Spinal cord (tissue), 10 donors: ENCODE measurements around the gene KANSL1. TPM values are rescaled to one million over a fixed set of nuclear protein-coding genes. Genes with fewer than 3 reads are reported as not detected.
A peak's percentile ranks its signal among the peaks of the same experiment; 100 is the strongest.

Source experiments
- DNase-seq, 6 donors: peaks; one replicate each; pipeline versions ENCODE4 v3.0.0 to v3.0.0-alpha.2; 2013 to 2015; ENCODE audit warnings: low spot score in 6 of 6, low read depth in 4 of 6
- H3K27ac ChIP-seq: one replicate; pipeline ENCODE4 v1.5.1; 2013; ENCODE audit warnings: low read depth, low read length, control low read depth
- H3K27me3 ChIP-seq: one replicate; pipeline ENCODE4 v1.6.1; 2013; ENCODE audit warnings: low read length; ENCODE audit not compliant: control insufficient read depth, insufficient read depth
- H3K36me3 ChIP-seq: one replicate; pipeline ENCODE4 v1.6.1; 2013; ENCODE audit warnings: low read length; ENCODE audit not compliant: control insufficient read depth, insufficient read depth
- H3K4me1 ChIP-seq: one replicate; pipeline ENCODE4 v1.6.1; 2013; ENCODE audit warnings: low read length; ENCODE audit not compliant: control insufficient read depth, insufficient read depth
- H3K4me3 ChIP-seq: one replicate; pipeline ENCODE4 v1.5.1; 2013; ENCODE audit warnings: low read depth, low read length, control low read depth
- H3K9me3 ChIP-seq: one replicate; pipeline ENCODE4 v1.6.1; 2013; ENCODE audit warnings: low read length; ENCODE audit not compliant: control insufficient read depth, insufficient read depth
- WGBS: methylation state at CpG from one replicate; pipeline ENCODE4 v1.1.5; 2013; ENCODE audit warnings: missing lambda C conversion rate; ENCODE audit not compliant: insufficient coverage; 5-methylcytosine and 5-hydroxymethylcytosine counted together
- polyA plus RNA-seq, 2 donors: library from polyadenylated mRNA; unstranded; fragments of 120-200 nt; gene quantifications; one replicate each; pipeline ENCODE4 v1.2.1, GENCODE V29; 2013; ENCODE audit not compliant: insufficient read length in 2 of 2
- total RNA-seq, 2 donors: library from RNA; depleted of rRNA in 1 of 2; stranded (reverse); fragments of 120-200 nt in 1 of 2; fragments of >200 nt in 1 of 2; gene quantifications; one replicate each; pipeline versions ENCODE4 v1.2.3 to v1.2.4, GENCODE V29; 2013 to 2014
- donor health status: healthy.

The KANSL1 gene
- total and polyA plus RNA-seq, 4 donors, result 49.4 to 117 (median 89.9) TPM

DNA sequence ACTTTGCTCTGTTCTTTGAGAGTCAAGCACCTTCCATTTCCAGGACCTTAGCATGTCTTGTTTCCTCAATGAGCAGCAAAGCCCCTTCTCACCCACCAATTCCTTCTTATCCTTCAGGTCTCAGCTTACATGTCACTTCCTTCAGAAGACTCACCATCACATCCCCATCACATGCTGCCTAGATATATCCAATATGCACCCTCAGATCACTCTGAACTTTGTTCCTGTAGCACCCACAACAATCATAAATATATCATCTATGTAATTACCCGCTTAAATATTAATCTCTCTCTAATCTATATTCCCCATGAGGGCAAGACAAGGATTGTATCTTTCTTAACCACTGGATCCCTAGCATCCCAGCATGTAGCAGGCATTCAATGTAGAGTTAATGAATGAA, 30.4 kb downstream of the KANSL1 start:
- H3K27me3 ChIP-seq, result no peaks in the 10 kb centered on the region
- no peaks in the 10 kb centered on the region for H3K36me3 ChIP-seq
- WGBS, result no CpG with 5 or more reads among the region's 1 CpG
- DNase-seq, result peak in 1 of 6 donors; percentile 38
- H3K4me1 ChIP-seq, result peaks cover 20% of the 10 kb centered on the region
- H3K9me3 ChIP-seq, result no peaks in the 10 kb centered on the region
- no peak overlapping the region for H3K4me3 ChIP-seq
- no peak overlapping the region for H3K27ac ChIP-seq

DNA sequence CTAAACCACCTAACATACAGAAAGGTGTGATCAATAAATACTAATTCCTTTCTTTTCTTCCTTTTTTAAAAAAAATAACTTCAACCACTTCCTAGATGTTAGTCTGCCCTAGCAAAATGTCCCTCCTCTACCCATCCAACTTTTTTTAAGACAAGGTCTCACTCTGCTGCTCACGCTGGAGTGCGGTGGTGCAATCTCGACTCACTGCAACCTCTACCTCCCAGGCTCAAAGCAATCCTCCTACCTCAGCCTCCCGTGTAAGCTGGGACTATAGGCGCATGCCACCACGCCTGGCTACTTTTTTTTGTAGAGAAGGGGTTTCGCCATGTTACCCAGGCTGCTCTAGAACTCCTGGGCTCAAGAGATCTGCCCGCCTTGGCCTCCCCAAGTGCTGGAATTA, 33.1 kb downstream of the KANSL1 start:
- Histone ChIP-seq H3K9me3 (no peaks in the 10 kb centered on the region), H3K36me3 (no peaks in the 10 kb centered on the region), H3K4me3 (no peak overlapping the region), H3K27ac (no peak overlapping the region), H3K4me1 (peaks cover 19% of the 10 kb centered on the region), H3K27me3 (no peaks in the 10 kb centered on the region)
- no peak for DNase-seq
- 100% methylated on average over 1 of the region's 8 CpGs for WGBS

DNA sequence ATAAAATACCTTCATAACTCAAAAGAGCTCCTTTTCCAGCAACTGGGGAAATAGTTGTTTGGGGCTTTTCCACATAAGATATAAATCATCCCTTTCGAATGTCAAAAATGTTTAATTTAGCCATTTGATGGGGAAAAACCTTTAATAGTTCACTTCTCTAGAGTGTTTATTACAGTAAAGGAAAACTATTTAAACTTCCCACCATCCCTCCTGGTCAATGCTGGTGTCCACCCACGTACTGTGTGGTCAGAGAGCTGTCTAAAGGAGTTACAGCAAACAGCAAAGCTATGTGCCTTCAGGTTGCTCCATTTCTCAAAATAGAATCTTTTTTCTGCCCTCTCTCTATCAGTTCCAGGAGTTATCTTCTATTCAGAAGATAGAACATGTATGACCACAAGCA, 33.5 kb downstream of the KANSL1 start:
- H3K27me3 ChIP-seq, result no peaks in the 10 kb centered on the region
- H3K36me3 ChIP-seq, result no peaks in the 10 kb centered on the region
- H3K4me1 ChIP-seq, result peaks cover 22% of the 10 kb centered on the region
- H3K9me3 ChIP-seq, result no peaks in the 10 kb centered on the region
- no peak overlapping the region for H3K27ac ChIP-seq
- no CpG with 5 or more reads among the region's 2 CpGs for WGBS
- no peak overlapping the region for H3K4me3 ChIP-seq
- no peak for DNase-seq

DNA sequence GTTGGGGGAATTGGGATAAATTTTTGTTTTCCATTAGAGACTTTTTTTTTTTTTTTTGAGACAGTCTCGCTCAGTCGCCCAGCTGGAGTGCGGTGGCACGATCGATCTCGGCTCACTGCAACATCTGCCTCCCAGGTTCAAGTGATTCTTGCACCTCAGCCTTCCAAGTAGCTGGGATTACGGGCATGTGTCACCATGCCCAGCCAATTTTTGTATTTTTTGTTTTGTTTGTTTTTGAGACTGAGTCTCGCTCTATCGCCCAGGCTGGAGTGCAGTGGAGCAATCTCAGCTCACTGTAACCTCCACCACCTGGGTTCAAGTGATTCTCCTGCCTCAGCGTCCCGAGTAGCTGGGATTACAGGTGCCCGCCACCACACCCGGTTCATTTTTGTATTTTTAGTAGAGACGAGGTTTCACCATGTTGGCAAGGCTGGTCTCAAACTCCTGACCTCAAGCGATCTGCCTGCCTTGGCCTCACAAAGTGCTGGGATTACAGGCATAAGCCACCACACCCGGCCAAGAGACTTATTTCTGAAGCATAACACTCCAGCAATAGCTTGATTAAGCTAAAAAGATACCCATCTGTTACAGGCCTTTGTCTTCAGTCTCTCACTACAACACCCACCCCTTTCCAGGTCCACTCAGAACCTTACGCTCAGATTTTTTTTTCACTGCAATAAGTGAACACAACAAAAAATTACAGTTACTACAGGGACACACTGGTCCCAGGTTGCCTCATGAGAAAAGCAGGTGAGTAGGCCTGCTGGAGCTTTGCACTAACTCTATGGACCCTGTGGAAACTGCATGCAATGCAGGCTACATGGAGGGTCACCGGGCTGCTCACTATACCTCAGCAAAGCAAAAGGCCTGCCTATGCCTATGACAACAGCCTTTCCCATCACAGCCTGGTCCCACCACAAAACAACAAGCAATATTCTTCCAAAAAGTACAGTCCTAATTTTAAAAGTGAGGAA, 34.6 kb downstream of the KANSL1 start:
- H3K4me1 ChIP-seq, result peaks cover 27% of the 10 kb centered on the region
- H3K9me3 ChIP-seq, result no peaks in the 10 kb centered on the region
- H3K27ac ChIP-seq, result peak overlapping the region; percentile 16
- no peak for DNase-seq
- H3K36me3 ChIP-seq, result no peaks in the 10 kb centered on the region
- H3K4me3 ChIP-seq, result no peak overlapping the region
- no peaks in the 10 kb centered on the region for H3K27me3 ChIP-seq
- WGBS, result 67% methylated on average over 12 of the region's 18 CpGs

DNA sequence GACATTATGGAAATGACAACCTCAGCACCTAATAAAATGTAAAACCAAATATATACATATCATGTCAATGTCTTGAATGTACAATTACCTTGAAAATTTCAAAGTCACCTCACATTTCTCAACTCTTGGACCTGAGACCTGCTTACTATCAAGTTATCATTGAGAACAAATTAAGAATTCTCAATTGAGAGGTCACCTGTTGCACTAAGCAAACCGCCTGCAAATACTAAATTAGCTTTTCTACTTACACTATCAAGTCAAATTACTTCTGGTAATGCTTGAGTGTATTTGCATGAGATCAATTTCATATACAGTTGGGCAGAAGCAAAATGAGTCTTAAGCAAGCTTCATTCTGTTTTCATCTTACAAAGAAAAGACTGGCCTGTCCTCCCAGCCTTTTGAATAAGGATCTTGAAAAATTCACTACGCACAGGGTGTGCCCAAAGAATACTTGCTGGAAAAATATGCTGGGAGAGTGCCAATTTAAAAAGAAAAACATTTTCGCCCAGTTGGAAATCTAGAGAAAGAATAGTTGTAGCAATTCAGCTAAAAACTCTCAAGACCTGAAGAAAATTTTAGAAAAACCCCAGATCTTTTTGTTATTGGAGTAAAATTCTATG, 35.7 kb downstream of the KANSL1 start:
- DNase-seq, result peak in 3 of 6 donors; percentile 15 to 82 (median 32)
- peak overlapping the region; percentile 40 for H3K27ac ChIP-seq
- no peaks in the 10 kb centered on the region for H3K36me3 ChIP-seq
- H3K27me3 ChIP-seq, result no peaks in the 10 kb centered on the region
- no peaks in the 10 kb centered on the region for H3K9me3 ChIP-seq
- no CpG with 5 or more reads among the region's 3 CpGs for WGBS
- no peak overlapping the region for H3K4me3 ChIP-seq
- peaks cover 27% of the 10 kb centered on the region for H3K4me1 ChIP-seq

DNA sequence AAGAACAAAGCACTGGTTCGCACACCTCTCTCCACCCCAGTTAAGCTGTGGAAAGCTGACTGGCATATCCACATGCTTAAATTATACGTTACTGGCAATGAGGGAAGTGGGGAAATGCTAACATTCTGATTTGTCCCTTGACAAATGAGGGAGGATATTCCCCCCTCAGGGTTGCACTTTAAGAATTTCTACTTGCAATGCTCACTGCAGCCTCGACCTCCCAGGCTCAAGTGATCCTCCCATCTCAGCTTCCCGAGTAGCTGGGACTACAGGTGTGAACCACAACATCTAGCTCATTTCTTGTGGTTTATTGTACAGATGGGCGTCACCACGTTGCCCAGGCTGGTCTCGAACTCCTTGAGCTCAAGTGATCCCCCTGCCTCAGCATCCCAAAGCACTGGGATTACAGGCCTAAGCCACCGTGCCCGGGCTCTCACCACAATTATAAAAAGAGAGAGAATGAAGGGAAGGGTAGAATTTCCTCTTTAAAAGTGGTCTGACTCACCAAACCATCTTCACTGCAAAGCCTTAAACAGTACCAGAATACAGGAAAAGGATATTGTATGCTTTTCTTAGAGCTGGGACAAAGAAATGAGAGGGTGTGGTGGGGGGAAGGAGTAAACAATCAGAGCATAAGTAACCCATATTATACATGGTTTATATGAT, 38.9 kb downstream of the KANSL1 start:
- WGBS, result 43% methylated on average over 1 of the region's 9 CpGs
- DNase-seq, result no peak
- H3K9me3 ChIP-seq, result no peaks in the 10 kb centered on the region
- H3K27me3 ChIP-seq, result no peaks in the 10 kb centered on the region
- peaks cover 24% of the 10 kb centered on the region for H3K4me1 ChIP-seq
- H3K4me3 ChIP-seq, result no peak overlapping the region
- no peaks in the 10 kb centered on the region for H3K36me3 ChIP-seq
- no peak overlapping the region for H3K27ac ChIP-seq

DNA sequence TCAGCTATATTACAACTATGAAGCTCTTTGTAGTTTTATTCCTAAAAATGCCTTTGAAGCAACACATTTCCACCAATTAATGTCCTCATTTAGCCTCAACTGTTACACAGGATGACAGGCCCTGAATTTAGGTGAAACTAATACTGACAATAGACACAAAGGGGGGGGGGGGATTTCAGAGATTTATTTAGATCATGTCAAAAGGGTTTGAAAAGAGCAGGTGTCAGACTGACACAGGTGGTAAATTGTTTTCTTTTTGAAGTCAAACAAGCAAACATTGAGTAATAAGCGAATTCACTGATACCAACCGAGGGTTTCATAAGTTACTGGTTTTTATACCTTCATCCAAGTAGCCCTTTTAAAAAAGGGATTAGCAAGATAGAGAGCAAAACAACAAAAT, 40.8 kb downstream of the KANSL1 start:
- no CpG with 5 or more reads among the region's 2 CpGs for WGBS
- H3K36me3 ChIP-seq, result no peaks in the 10 kb centered on the region
- no peak overlapping the region for H3K27ac ChIP-seq
- H3K27me3 ChIP-seq, result no peaks in the 10 kb centered on the region
- no peak overlapping the region for H3K4me3 ChIP-seq
- no peak for DNase-seq
- H3K9me3 ChIP-seq, result no peaks in the 10 kb centered on the region
- H3K4me1 ChIP-seq, result peaks cover 12% of the 10 kb centered on the region

DNA sequence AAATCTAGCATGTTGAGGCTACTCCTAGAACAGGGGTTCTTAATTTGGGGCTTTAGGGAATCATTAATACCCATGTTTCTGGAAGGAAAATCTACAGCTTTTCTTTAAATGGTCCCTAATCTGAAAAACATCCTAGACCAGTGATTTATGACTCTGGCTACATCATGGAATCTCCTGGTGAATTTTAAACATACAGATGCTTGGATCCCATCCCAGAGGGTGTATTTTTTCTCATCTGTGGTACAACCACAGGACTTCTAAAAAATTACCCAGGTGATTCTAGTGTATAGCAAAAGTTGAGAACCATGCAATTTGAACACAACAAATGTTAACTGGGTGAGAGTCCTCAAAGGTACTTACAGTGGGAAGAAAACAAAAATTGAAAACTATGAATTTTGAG, 41.5 kb downstream of the KANSL1 start:
- no peak overlapping the region for H3K4me3 ChIP-seq
- peak in 1 of 6 donors; percentile 32 for DNase-seq
- H3K9me3 ChIP-seq, result no peaks in the 10 kb centered on the region
- peaks cover 12% of the 10 kb centered on the region for H3K4me1 ChIP-seq
- no peaks in the 10 kb centered on the region for H3K36me3 ChIP-seq
- no peaks in the 10 kb centered on the region for H3K27me3 ChIP-seq
- H3K27ac ChIP-seq, result no peak overlapping the region

DNA sequence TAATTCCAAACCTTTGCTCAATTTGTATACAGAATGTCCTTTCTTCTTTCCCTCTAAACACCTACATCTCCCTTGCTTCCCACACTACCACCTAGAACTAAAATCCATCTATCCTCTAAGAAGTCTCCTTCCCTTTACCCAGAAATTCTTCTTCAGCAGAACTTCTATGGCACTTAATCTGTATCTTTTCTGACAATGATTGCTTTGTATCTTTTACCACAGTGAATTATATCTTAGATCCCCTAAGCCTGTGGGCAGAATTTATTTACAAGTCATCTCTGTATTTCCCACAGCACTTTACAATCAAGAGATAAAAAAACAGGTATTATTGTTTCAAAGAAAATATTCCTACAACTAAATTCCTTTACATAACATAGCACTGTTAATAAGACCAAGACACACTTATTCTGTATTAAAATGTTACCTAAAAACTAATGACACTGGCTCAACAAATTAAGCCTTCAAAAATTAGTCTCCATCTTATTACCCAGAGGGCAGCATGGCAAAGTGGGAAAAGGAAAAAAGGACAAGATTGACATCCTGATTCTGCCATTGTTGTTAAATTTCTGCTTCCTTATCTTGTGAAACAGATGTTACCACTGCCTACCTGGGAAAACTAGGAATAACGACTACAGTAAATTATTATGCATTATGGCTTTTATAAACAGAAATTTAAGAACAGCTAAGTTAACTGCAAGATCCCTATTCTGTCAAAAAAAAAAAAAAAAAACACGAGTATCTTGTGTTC, 42.8 kb downstream of the KANSL1 start:
- H3K4me1 ChIP-seq, result peaks cover 8% of the 10 kb centered on the region

More for the DNA sequence above, 42.8 kb downstream of the KANSL1 start:
- Histone ChIP-seq H3K9me3 (no peaks in the 10 kb centered on the region), H3K27me3 (no peaks in the 10 kb centered on the region), H3K36me3 (no peaks in the 10 kb centered on the region), H3K27ac (no peak overlapping the region), H3K4me3 (no peak overlapping the region)
- no CpG with 5 or more reads among the region's 2 CpGs for WGBS
- DNase-seq, result no peak
